HG02884 (cell line): ENCODE data around the gene SPG11.

Experiments used
- ATAC-seq: cut with Tn5 transposase; IDR thresholded peaks from one replicate; pipeline ENCODE4 v1.9.1; 2021; ENCODE audit warnings: mild to moderate bottlenecking, moderate library complexity; ENCODE audit not compliant: unreplicated experiment

Gene SPG11

GRCh38 chr15:44623178-44623577, 40.3 kb downstream of the SPG11 start:
- no peak for ATAC-seq

- no peak for ATAC-seq
These were observed 43.4 kb downstream of the SPG11 start for GRCh38 chr15:44620081-44620480.

GRCh38 chr15:44616974-44617373, 46.5 kb downstream of the SPG11 start:
- ATAC-seq = no peak

DNA sequence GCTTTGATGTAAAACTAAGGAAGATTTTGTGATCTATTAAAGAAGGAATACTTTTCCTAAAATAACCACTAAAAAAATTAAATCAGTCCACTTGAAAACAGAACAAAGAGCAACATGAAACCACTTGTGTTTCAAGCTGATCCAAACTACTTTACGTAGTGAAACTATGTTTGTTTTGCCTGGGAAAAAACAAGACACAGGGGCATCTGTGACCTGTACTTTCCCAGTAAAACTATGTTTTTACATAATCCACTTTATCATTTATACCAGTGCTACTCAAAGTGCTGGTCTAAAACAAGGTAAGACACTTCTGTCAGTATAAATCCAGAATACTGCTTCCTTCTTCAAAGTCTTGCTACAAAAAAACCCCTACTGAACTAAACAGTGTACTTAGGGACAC, 56.7 kb downstream of the SPG11 start:
- ATAC-seq = no peak

DNA sequence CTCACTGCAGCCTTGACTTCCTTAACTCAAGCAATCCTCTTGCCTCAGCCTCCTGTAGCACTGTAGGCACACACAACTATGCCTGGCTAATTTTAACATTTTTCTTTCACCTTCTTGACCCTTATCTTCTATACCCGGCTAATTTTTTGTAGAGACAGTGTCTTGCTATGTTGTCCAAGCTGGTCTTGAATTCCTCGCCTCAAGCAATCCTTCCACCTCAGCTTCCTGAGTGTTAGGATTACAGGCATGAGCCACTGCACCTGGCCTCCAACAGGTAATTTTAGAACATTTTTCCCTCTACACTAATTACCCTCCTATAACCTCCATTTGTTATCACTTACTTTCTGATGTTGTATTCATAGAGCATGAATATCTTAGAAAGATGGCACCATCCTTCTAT, 60.3 kb downstream of the SPG11 start:
- ATAC-seq = no peak

- no peak for ATAC-seq
These were observed 64.6 kb downstream of the SPG11 start for GRCh38 chr15:44598892-44599291.

- no peak for ATAC-seq
These were observed 65.4 kb downstream of the SPG11 start for GRCh38 chr15:44598066-44598465.

DNA sequence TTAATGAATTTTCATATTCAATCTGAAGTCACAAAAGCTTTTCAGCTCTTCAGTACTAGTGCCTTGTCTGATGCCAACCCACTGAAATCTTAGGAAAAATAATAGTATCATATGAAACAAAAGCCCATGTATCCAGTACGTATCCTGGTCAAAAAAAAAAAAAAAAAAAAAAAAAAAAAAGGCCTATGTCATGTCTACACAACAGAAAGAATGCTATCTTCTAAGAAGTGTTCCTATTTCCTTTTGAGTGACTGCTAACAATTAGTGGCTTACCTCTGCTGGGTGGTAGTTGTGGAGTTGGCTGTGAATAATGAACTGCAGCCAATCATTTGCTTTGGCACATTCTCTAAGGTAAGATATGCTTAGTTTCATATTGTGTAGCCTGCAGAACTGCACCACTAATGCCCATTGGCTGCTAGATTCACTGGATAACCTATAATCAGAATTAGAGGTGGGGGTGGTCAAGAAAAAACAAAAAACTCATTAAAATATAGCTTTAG, 66.9 kb downstream of the SPG11 start:
- ATAC-seq = no peak

DNA sequence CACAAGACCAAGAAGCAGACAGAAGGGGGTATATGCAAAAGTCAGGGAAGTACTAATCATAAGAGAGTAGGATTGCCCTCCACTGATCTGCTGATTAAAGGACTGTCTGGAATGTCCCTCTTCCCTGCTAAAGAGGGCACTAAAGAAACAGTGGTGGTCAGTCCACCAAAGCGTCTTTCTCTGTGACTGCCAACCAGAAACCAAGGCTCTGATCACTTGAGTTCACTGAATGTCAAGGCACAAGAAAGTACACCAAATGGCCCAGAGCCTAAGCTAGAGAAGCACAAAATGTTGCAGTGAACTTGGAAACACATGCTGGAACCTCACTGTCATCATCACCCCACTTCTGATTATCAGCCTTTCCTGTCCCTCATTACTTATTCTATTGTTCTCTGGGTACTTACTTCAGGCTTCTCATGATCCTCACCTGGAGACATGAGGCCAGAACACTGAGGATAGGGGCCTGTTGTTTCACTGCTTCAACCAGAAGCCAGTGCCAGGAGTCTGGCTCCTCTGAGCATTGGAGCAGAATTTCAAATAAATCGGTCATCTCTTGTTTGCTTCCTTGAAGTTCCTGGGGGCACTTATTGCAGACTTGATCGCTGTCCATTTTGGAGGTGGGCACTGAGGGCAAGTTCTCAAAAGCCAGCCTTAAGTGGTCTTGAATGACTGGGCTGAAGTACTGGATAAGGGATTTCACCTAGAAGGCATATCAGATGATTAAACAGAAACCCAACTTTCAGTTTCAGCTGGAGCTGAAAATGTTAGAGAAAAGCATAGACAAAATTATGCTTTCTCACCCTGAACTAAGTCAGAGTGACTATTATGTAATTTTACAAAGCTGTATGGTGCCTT, 67.6 kb downstream of the SPG11 start:
- no peak for ATAC-seq

DNA sequence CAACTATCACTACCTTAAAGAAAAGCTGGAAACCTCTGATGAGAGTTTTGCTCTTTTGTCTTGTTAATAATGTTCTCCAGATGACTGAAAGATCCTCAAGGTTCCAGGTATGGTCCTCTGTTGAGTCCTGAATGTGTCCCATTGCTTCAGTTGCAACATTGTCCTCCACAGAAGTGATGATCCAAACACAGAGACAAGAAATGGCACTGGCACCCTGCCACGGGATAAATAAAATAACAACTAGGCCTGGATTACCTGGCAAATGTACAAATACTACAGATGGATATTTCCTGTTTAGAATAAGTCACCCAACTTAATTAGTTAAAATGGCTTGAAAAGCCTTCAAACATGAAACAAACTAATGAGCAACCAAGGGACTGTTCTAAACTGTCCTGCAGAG, 68.2 kb downstream of the SPG11 start:
- no peak for ATAC-seq

GRCh38 chr15:44593042-44593736, 70.3 kb downstream of the SPG11 start:
- ATAC-seq = no peak

- ATAC-seq = no peak
These were observed 72.1 kb downstream of the SPG11 start for GRCh38 chr15:44591326-44591725.

DNA sequence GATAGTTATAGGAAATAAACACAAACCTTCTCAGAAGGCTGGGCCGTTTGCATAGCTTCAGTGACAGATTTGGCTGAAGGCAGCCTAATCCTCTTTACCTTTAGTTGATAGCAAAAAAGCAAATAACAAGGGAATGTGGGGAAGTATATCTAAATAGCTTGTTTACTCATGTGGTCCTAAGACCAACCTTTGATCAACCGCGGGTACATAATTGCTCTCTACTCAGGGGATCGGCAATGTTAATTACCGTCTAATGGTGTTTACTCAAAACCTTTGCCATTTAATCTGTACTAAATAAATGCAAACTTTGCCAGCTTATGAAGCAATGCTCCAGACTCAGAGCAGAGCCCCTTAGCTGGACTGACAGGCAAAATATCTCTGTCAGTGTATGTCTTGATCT, 74.9 kb downstream of the SPG11 start:
- ATAC-seq = no peak

GRCh38 chr15:44585633-44586032, 77.8 kb downstream of the SPG11 start:
- ATAC-seq = no peak

DNA sequence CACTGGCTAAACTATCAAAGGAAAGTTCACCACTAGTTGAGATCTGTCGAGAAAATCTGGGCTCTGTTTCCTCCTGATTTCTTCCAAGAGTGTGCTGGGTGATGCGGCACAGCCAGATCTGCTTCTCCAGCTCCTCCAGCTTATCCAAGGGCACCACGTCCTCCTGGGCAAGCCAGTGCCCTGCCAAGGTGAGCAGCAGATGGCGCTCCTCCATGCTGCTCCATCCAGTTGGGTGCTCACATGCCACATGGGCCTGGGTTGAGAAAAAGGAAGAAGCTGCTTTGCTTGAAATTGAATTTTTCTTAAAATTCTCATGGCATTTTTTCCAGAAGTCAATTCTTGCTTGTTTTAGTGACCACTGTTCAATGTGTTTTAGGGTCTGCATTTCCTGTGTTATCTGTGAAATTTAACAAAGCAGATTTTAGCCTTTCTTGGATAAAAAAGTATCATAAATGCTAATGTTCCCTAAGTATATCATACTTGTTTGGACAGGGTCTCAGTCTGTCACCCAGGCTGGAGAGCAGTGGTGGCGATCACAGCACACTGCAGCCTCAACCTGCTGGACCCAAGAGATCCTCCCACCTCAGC, 79.2 kb downstream of the SPG11 start:
- no peak for ATAC-seq

DNA sequence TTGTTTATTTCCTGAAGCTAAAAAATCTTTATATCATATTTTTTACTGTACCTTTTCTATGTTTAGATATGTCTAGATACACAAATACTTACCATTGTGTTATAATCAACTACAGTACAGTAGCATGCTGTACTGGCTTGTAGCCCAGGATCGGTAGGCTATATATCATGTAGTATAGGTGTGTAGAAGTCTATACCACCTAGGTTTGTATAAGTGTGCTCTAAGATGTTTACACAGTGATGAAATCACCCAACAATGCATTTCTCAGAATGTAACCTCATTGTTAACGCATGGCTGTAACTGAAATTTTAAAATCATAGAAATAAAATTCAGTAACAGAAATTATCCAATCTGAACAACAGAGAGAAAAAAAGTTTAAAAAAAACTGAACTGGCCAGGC, 83.4 kb downstream of the SPG11 start:
- ATAC-seq = no peak

- no peak for ATAC-seq
These were observed 88.7 kb downstream of the SPG11 start for GRCh38 chr15:44574734-44575133.

DNA sequence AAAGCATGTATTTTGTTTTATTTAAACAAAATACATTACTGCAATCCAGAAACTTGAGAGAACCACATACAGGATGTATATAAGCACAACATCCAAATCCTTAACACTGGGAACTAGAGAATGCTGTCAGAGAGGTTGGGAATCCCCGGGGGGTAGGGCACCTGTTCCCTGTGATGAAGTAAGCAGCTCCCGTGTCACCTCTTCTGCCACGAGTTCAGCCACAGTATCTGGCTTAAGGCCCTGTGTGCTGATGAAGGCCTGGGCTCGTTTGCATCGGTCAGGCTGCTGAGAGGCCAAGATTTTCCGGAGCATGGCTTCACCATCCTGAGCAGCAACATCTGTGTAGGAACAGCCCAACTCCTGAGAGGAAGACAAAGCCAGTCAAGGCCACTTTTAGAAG, 90.1 kb downstream of the SPG11 start:
- no peak for ATAC-seq

DNA sequence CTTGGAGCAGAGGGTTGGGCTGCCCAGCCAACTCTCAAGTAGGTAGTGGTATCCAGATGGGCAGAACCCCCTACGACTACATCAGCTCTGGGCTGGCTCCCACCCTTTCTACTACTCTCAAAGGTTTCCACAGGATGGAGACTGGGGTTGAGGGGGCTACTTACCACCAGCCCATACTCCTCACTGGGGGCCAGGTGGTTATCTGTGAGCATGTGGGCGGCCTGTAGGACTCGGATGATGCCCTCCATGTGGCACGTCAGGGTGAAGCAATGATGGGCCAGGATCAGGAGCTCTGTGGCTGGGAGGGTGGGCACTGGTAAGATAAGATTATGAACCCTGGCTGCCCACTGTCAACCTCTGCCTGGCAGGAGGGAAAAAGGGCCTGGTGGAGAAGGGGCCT, 93.1 kb downstream of the SPG11 start:
- ATAC-seq = no peak

- ATAC-seq = no peak
These were observed 94.1 kb downstream of the SPG11 start for GRCh38 chr15:44569316-44569715.

DNA sequence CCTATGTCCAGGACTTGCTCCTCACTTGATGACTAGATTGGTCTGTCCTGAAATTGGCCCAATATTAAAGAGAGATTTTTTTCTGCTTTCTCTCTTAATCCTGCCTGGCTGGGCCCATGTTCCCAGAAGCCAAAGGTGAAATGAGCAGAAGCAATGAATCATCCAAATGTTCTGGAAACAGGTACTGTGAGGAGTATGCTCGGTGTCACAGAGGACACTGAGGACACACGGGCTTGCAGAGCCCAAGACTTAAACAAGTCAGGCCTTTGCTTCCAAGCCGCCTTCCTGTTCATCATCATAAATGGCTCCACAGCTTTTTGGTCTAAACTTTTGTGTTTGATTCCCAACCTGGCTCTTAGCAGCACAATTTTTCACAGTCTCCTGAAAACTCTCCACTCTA, 95.1 kb downstream of the SPG11 start:
- no peak for ATAC-seq

DNA sequence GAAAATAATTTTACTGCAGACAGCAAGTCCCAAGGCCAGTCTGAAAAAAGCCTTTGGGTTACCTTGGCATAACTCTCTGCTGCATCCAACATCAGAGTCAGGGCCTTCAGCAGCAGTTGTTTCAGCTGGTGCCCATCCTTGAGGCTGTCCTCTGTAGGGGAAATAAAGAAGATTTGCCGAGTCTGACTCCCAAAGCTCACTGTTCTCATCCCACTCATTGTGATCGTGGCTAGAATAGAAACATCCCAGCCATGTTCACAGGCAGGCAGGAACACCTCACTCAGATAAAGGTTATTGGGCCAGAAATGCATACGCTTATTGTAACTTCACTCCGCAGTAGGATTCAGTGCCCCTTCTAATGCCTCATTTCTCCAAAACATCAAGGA, 97.3 kb downstream of the SPG11 start:
- ATAC-seq = no peak
